Activated naive CD4-positive, alpha-beta T cell treated with anti-CD3 and anti-CD28 coated beads, Interleukin-2, amount 50 U/mL, for 16 hours (primary cell): ENCODE measurements around the gene TNFRSF21.
"Not testable (repeated sequence)": the region's sequence is repeated elsewhere in the genome, so short reads cannot be mapped to it uniquely, and the experiment has no call there.

ENCODE experiments used
- DNase-seq: peaks from one replicate; pipeline ENCODE4 v3.0.0-alpha.2; 2020

Gene TNFRSF21

GRCh38 chr6:47247227-47247797 lies 62.4 kb downstream of the TNFRSF21 start:
- no peak for DNase-seq

DNA sequence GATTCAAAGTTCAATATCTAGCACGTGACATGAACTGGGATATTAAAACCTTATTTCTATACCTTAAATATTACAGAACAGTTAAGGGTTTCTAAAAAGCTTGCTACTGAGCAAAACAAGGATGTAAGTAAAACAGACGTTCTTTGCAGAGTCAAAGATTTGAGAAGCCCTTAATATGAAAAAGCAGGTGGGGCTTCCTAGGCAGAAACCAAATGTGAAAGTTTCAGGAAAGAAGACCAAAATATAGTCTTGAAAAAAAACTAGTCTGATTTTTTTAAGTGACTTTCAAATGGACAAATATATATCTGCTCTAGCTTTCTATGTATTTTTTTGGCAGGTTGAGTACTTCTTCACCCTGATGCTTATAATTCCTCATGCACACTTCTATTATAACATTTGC lies 63.2 kb downstream of the TNFRSF21 start:
- DNase-seq, result no peak

- no peak for DNase-seq
These were observed 63.8 kb downstream of the TNFRSF21 start for GRCh38 chr6:47245745-47246371.

- peak; percentile 25 for DNase-seq
These were observed 67.0 kb downstream of the TNFRSF21 start for GRCh38 chr6:47242483-47243386.

DNA sequence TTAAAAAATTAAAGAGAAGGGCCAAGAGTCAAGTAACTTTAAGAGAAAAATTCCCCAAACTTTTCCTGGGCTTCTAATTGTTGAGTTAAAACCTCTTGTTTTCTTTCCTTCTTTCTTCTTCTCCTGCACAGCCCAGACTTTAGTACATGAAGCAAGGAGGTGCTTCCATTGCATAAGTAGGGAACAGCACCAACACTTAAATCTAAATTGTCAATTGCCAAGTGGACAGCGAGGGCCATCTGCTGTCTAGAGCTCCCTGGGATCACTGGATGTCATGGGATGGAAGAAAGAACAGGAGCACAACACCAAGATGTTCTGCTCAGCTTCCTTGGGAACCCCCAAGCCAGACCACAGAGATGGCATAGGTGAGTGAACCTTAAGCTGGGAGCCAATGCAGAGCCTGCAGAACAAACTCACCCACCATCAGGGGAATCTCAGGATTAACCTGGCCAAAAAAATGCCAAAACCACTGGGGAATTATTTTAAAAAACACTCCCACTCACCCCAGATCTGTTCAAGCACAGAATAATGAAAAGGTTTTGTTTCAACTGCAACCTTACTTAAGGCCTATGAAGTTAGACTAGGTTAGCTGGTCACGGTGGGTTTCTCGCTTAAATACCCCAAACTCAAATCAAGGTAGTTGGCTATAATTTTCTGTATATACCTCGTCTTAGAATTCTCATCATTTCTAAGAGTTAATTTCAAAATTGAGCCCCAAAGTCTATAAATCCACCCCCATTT lies 67.8 kb downstream of the TNFRSF21 start:
- DNase-seq, result no peak

DNA sequence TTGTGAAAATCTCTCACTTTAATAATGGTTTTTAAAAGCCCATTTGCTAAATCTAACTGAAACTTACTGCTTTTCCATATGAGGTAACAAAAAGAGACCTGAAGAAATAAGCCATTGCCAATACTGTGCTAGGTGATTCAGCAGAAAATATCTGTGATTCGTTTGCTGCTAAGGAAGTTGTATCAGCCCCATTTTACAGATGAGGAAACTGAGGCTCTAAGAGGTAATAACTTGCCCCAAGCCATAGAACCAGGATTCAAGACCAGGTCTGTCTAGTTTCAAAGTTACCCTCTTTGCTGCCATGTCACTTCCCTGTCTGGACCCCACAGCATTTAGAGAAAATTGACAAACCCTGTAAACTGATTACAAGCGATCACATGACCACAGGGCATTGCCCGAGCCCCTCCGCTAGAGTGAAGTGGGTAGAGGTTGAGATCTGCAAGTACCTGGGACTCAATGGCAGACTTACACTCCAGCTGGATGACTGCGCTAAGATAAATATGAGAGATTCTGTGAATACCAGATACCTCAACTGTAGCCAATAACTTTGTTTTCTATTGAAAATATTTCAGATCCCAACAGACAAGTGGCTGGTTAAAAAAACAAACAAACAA lies 69.3 kb downstream of the TNFRSF21 start:
- no peak for DNase-seq

DNA sequence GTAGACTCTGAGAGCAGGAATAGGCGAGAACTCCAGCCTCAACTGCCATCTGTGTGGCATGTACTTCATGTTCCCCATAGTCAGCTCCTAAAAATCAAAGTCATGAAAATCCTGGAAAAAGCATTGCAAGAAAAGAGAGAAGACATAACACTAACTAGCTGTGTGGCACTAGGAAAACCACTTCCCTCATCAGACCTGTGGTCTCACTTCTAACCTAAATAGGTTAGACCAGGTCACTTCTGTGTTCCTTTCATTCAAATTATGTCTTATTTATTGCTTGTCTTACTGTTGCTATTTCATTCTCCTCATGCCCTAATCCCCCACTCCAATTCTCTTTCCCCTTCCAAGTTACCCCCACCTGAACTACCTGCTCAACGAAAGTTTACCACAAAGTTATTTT lies 70.2 kb downstream of the TNFRSF21 start:
- no peak for DNase-seq

DNA sequence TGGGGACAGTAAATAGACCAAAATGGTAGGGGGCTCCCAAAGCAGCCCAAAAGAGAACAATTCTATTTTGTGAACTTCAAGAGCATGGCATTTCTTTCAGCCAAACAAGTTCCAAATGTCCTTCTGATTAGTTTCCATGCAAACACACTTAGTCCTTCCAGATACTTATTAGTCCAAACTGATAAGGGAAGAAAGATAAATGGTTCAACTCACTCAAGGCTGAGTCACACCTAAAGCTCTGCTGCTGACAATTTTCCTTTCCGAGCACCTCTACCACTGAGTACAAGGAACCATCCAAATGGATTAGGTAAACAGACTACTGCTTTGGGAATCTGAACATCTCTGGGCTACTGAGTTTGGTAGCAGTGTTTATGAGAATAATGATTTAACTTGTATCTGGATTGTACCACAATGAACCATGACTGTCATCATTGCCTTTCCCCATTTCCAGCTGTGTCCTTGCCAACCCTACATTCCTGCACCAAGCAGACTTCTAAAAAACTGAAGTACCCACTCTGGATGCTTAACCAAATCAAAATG lies 71.2 kb downstream of the TNFRSF21 start:
- DNase-seq, result no peak

GRCh38 chr6:47237196-47237595 lies 72.5 kb downstream of the TNFRSF21 start:
- DNase-seq, result no peak

DNA sequence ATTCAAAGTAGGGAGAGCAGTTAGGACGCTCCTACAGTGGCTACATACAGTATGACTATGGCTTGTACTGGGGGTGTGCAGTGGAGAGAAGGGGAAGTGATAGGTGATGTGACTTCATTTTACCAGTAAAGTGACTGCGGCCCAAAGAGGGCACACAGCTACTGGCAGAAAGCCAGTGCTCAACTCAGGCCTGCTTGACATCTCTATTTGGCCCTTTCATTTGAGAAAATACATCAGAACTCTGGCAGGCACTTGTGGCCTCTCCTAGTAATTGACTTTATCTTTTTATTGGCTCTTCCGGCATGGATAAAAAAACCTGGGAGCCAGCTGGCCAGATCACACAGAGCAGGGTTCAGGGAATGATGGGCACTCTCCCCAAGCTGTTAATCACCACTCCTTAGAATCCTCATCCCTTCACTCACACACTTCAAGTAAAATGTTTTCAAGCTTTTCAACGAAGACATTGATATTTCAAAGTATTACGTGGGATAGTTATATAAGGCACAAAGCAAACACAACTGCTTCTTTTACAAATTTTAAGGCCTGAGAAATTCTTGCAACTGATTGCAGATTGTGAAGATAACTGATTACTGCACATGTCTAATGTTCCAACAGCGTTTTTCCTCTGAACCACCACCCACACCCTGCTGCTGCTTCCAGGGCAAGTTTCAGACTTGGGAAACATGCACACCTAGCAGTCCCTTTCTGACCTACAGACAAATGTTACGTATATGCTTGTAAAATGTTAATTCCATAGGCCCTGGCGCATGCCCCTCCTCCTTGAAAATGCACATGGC lies 73.5 kb downstream of the TNFRSF21 start:
- no peak for DNase-seq

DNA sequence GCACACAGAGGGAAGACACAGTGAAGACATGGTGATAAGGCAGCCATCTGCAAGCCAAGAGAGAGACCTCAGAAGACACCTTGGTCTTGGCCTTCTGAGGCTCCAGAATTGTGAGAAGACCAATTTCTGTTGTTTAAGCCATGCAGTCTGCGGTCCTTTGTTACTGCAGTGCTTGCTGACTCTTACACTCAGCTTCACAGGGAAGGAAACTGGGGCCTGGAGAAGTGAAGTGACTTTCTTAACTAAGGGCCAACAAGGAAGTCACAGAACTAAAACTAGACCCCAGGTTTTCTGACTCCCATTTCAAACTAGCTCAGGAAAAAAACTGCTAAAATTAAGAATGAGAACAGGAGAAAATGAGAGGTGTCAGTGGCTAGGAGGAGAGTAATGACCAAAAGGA lies 74.3 kb downstream of the TNFRSF21 start:
- DNase-seq, result no peak

DNA sequence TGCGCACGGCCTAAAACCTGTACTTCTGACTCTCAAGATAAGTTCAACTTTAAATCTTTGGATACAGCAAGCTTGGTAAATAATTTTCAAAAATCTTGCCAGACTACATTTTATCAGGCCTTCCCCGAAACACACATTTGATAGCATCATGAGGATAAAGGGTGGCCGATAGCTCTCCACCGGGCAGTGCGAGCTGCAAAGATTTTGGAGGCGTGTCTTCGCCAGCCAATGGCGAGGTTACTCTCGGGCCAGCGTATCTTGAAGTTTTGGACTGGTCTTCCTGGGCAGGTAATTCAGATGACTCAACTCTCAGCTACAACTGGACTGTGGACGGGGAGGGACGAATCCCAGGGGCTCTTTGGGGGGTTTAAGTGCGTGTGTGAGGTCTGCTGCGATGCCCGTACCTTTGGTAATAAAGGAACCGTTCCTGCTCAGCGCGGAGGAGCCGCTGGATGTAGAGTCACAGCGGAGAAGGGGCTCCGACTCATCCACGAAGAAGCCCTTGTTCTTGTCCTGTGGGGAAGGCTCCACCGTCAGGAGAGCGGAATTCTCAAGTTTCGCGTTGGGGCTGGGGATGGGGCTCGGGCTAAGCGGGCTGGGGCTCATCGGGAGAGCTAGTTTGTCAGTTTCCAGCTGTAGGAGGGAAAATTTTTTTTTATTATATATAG lies 75.3 kb downstream of the TNFRSF21 start:
- no peak for DNase-seq

GRCh38 chr6:47231151-47231550 lies 78.6 kb downstream of the TNFRSF21 start:
- DNase-seq, result no peak

GRCh38 chr6:47230579-47230978 lies 79.1 kb downstream of the TNFRSF21 start:
- no peak for DNase-seq

- DNase-seq, result no peak
These were observed 80.5 kb downstream of the TNFRSF21 start for GRCh38 chr6:47229255-47229654.

DNA sequence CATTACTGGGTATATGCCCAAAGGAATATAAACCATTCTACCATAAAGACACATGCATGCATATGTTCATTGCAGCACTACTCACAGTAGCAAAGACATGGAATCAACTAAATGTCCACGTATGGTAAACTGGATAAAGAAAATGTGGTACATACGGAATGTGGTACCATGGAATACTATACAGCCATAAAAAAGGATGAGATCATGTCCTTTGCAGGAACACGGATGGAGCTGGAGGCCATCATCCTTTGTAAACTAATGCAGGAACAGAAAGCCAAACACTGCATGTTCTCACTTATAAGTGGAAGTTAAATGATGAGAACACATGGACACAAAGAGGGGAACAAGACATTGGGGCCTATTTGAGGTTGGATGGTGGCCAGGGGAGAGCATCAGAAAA lies 81.6 kb downstream of the TNFRSF21 start:
- DNase-seq, result not testable (repeated sequence)

DNA sequence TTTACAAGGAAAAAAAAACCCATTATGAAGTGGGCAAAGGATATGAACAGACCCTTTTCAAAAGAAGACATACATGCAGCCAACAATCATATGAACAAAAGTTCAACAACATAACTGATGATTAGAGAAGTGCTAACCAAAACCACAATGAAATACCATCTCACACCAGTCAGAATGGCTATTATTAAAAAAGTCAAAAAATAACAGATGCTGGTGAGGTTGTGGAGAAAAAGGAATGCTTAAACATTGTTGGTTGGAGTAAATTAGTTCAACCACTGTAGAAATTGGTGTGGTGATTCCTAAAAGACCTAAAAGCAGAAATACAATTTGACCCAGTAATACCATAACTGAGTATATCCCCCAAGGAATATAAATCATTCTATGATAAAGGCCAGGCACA lies 86.5 kb downstream of the TNFRSF21 start:
- DNase-seq, result not testable (repeated sequence)

DNA sequence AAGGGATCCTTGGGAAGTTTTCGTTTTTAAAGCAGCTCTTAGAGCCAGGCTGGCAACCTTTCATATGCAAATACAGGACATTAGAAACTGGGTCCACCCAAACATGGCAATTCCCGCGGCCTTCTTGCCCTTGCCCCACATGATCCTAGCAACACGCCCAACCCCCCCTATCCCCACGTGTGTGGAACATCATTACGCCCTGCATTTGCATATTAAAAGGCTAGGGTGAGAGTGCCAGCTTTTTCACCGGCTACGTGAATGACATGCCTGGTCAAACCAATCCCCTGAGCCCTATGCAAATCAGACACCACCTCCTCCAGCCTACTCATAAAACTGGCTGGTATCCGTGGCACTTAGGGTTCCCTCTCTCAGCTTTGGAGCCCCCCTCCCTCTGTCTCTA lies 88.1 kb downstream of the TNFRSF21 start:
- DNase-seq, result no peak

DNA sequence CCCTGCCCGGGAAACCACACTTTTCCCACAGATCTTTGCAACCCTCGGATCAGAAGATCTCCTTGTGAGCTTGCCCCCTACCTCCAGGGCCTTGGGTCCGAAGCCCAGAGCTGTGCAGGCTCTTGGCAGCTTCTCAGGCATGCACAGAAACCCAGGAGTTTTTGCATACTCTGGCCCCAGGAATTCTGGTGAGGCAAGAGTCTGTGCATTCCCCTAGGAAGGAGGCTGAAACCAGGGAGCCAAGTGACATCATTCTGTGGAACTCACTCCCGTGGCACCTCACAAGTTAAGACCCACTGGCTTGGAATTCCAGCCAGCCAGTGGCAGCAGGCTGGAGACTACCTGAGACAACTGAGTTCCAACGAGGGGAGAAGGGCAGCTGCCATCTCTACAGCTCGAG lies 100.1 kb downstream of the TNFRSF21 start:
- no peak for DNase-seq

- DNase-seq, result no peak
These were observed 102.4 kb downstream of the TNFRSF21 start for GRCh38 chr6:47207261-47207660.

DNA sequence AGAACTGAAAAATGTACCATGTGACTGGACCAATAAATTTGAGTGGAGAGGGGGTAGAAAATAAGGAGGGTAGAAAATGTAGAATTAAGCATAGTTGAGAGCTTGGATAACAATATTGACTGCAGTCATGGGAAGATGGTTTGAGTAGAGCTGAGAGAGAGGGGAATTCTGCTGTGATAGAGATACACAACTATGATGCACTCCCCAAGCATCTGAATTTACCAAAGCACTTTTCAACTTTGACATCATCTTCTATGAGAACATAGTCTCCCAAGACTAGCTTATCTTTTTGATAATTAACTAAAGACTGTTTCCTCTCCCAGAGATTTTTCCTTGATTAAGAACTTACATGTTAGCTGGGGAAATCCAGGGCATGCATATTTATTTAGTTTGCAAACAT lies 103.1 kb downstream of the TNFRSF21 start:
- DNase-seq, result no peak
